Measurements from ENCODE around the gene CCDC170. TPM values are rescaled to one million over a fixed set of nuclear protein-coding genes. Genes with fewer than 3 reads are reported as not detected.

CCDC170 gene
- total and polyA plus RNA-seq, 3 donors from 2014 or later: 3.1 to 9.5 (median 3.3) TPM

- no peak overlapping the region for H3K27ac ChIP-seq
- DNase-seq: no peak
- no peak overlapping the region for H3K4me3 ChIP-seq
- intact Hi-C loops (cut with DNase I; ENCODE audit: low total_unique reads): no loop called here
- no peaks in the 10 kb centered on the region for H3K27me3 ChIP-seq
- 48 to 78% methylated on average over 4 of the region's 4 CpGs for WGBS, 2 donors
- H3K9me3 ChIP-seq: no peaks in the 10 kb centered on the region
- no peaks in the 10 kb centered on the region for H3K36me3 ChIP-seq (ENCODE audit: low read depth, missing control alignments)
- TF ChIP-seq, protein P1, sequence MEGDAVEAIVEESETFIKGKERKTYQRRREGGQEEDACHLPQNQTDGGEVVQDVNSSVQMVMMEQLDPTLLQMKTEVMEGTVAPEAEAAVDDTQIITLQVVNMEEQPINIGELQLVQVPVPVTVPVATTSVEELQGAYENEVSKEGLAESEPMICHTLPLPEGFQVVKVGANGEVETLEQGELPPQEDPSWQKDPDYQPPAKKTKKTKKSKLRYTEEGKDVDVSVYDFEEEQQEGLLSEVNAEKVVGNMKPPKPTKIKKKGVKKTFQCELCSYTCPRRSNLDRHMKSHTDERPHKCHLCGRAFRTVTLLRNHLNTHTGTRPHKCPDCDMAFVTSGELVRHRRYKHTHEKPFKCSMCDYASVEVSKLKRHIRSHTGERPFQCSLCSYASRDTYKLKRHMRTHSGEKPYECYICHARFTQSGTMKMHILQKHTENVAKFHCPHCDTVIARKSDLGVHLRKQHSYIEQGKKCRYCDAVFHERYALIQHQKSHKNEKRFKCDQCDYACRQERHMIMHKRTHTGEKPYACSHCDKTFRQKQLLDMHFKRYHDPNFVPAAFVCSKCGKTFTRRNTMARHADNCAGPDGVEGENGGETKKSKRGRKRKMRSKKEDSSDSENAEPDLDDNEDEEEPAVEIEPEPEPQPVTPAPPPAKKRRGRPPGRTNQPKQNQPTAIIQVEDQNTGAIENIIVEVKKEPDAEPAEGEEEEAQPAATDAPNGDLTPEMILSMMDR (IDR thresholded peaks at IDR 0.05): no peak
- TF ChIP-seq POLR2A (IDR thresholded peaks at IDR 0.05): no peak
- H3K4me1 ChIP-seq: no peaks in the 10 kb centered on the region
Measured at GRCh38 chr6:151649835-151650234, 156.0 kb downstream of the CCDC170 start.

GRCh38 chr6:151651639-151652038, 157.8 kb downstream of the CCDC170 start:
- no peaks in the 10 kb centered on the region for H3K4me1 ChIP-seq
- no peaks in the 10 kb centered on the region for H3K9me3 ChIP-seq
- intact Hi-C loops (cut with DNase I; ENCODE audit: low total_unique reads): no loop called here
- TF ChIP-seq, protein P1 (IDR thresholded peaks at IDR 0.05): no peak
- no peak for TF ChIP-seq POLR2A (IDR thresholded peaks at IDR 0.05)
- no peak for DNase-seq
- no peaks in the 10 kb centered on the region for H3K27me3 ChIP-seq
- no peak overlapping the region for H3K4me3 ChIP-seq
- 93 to 94% methylated on average over 3 of the region's 3 CpGs for WGBS, 2 donors
- no peak overlapping the region for H3K27ac ChIP-seq
- no peaks in the 10 kb centered on the region for H3K36me3 ChIP-seq (ENCODE audit: low read depth, missing control alignments)

DNA sequence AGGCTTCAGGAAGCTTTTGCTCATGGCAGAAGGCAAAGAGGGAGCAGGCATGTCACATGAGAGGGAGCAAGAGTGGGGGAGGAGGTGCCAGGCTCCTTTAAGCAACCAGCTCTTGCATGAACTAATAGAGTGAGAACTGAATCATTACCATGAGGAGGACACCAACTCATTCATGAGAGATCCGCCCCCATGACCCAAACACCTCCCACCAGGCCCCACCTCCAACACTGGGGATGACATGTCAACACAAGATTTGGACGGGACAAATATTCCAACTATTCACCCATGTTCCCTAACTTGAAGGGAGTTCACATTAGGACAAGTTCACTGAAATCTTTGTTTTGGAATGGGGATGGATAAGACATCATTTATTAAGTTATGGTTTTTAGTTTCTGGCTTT, 158.5 kb downstream of the CCDC170 start:
- 63 to 66% methylated on average over 2 of the region's 2 CpGs for WGBS, 2 donors
- TF ChIP-seq POLR2A (IDR thresholded peaks at IDR 0.05): no peak
- TF ChIP-seq, protein P1 (IDR thresholded peaks at IDR 0.05): no peak
- Histone ChIP-seq H3K36me3 (ENCODE audit: low read depth, missing control alignments) (no peaks in the 10 kb centered on the region), H3K27ac (no peak overlapping the region), H3K4me1 (no peaks in the 10 kb centered on the region), H3K4me3 (no peak overlapping the region), H3K9me3 (no peaks in the 10 kb centered on the region), H3K27me3 (no peaks in the 10 kb centered on the region)
- intact Hi-C loops (cut with DNase I; ENCODE audit: low total_unique reads): no loop called here
- no peak for DNase-seq

- Histone ChIP-seq H3K4me1 (no peaks in the 10 kb centered on the region), H3K27me3 (no peaks in the 10 kb centered on the region), H3K36me3 (ENCODE audit: low read depth, missing control alignments) (no peaks in the 10 kb centered on the region), H3K27ac (no peak overlapping the region), H3K4me3 (no peak overlapping the region), H3K9me3 (no peaks in the 10 kb centered on the region)
- intact Hi-C loops (cut with DNase I; ENCODE audit: low total_unique reads): no loop called here
- WGBS, 2 donors: 94 to 95% methylated on average over 2 of the region's 2 CpGs
- TF ChIP-seq, protein P1 (IDR thresholded peaks at IDR 0.05): no peak
- no peak for TF ChIP-seq POLR2A (IDR thresholded peaks at IDR 0.05)
- DNase-seq: no peak
Measured at GRCh38 chr6:151655099-151655498, 161.3 kb downstream of the CCDC170 start.

GRCh38 chr6:151656392-151656791, 162.6 kb downstream of the CCDC170 start:
- Histone ChIP-seq H3K4me1 (no peaks in the 10 kb centered on the region), H3K27ac (no peak overlapping the region), H3K27me3 (no peaks in the 10 kb centered on the region), H3K9me3 (no peaks in the 10 kb centered on the region), H3K4me3 (no peak overlapping the region), H3K36me3 (ENCODE audit: low read depth, missing control alignments) (no peaks in the 10 kb centered on the region)
- 91% methylated on average over 4 of the region's 4 CpGs for WGBS, 2 donors
- no peak for DNase-seq
- TF ChIP-seq, protein P1 (IDR thresholded peaks at IDR 0.05): no peak
- TF ChIP-seq POLR2A (IDR thresholded peaks at IDR 0.05): no peak
- intact Hi-C loops (cut with DNase I; ENCODE audit: low total_unique reads): no loop called here
